Vagina (tissue), 2 donors: Measurements from ENCODE around the gene KIAA2012.

Experiments used
- POLR2A ChIP-seq, 2 donors: fragments of 450-650 bp; IDR thresholded peaks; one replicate each; pipeline ENCODE4 v1.6.1; 2017; ENCODE audit warnings: antibody characterized with exemption in 2 of 2, mild to moderate bottlenecking in 2 of 2, moderate library complexity in 2 of 2
- POLR2AphosphoS5 ChIP-seq, 2 donors: sonication (generic); formaldehyde crosslinking; IDR thresholded peaks; one replicate each; pipeline ENCODE4 v1.9.0; 2017; ENCODE audit warnings: antibody characterized with exemption in 2 of 2, mild to moderate bottlenecking in 2 of 2, low read depth in 1 of 2; ENCODE audit not compliant: insufficient read depth in 1 of 2
- TF ChIP-seq, protein P1 (sequence below), 3 experiments: fragments of 450-650 bp in 2 of 3; fragments of 200-600 bp in 1 of 3; sonication (generic) in 1 of 3; IDR thresholded peaks; one replicate each; pipeline ENCODE4 v1.5.1; 2017 to 2019; ENCODE audit warnings: antibody characterized with exemption in 3 of 3, mild to moderate bottlenecking in 2 of 3, moderate library complexity in 2 of 3

DNA sequence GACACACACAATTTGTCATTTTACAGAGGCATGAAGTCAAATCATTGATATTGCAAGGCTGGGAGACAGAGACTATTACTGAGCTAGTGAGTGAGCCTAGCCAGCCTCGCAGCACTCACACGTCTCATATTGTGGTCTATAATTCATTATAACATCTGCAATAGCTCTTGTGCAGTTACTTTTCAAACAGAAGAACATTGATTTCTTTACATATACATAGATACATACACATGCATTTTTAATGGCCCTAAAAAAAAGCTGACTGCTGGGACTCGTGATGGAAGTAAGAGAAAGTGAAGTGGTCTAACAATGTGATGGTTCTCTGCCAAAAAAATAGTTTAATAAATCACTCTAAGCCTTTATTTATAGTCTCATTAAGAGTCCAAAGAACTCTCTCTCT lies 56.8 kb downstream of the KIAA2012 start:
- TF ChIP-seq, protein P1, sequence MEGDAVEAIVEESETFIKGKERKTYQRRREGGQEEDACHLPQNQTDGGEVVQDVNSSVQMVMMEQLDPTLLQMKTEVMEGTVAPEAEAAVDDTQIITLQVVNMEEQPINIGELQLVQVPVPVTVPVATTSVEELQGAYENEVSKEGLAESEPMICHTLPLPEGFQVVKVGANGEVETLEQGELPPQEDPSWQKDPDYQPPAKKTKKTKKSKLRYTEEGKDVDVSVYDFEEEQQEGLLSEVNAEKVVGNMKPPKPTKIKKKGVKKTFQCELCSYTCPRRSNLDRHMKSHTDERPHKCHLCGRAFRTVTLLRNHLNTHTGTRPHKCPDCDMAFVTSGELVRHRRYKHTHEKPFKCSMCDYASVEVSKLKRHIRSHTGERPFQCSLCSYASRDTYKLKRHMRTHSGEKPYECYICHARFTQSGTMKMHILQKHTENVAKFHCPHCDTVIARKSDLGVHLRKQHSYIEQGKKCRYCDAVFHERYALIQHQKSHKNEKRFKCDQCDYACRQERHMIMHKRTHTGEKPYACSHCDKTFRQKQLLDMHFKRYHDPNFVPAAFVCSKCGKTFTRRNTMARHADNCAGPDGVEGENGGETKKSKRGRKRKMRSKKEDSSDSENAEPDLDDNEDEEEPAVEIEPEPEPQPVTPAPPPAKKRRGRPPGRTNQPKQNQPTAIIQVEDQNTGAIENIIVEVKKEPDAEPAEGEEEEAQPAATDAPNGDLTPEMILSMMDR (IDR thresholded peaks at IDR 0.05), result no peak
- TF ChIP-seq POLR2A (IDR thresholded peaks at IDR 0.05), result no peak
- no peak for TF ChIP-seq POLR2AphosphoS5 (IDR thresholded peaks at IDR 0.05; ENCODE audit: insufficient read depth in 1 of 2, low read depth in 1 of 2)
